NOMO-1 treated with dmso at 0.1 percent for 144 hours (cell line): ENCODE results near the gene KIZ.

ENCODE experiments used
- DNase-seq: peaks from one replicate; lab custom pipeline; 2025; ENCODE audit not compliant: unreplicated experiment; lab: John Stamatoyannopoulos, UW

KIZ gene

DNA sequence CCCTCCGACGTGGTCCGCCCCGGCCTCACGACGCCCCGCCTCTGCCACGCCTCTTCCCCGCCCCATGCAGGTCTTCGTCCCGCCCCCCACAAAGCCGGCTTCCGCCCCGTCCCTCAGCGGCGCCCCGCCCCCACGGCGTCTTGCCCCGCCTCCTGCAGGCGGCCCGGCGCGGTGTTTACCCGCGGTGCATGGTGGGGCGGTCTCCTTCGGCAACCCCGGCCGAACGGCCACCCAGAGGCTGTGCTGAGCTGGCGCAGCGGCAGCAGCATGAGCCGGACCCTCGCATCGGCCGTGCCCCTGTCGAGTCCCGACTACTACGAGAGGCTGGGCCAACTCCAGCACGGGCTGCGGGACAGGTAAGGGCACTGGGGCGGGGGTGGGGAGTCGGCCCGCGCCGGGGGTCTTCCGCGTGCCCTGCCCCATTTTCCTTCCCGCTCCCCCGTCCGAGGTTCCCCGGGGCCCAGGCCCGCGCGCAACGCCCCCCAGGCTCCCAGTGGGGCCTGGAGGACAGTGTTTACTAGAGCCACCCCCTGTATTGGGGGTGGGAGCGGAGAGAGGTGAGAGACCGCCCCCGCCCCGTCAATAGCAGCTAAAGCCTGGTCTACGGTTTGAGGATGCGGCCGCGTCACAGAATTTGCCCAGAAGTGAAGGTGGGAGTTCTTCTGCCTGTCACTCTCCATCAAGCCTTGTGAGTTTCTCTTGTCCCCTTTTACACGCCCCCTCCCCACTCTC, at the start of gene KIZ:
Gene KIZ, plus strand, starts transcription at position 234 of the 732 bp plus-strand sequence. Its CDS starts 34 bp downstream, at position 268.
- peak; percentile 81 for DNase-seq

DNA sequence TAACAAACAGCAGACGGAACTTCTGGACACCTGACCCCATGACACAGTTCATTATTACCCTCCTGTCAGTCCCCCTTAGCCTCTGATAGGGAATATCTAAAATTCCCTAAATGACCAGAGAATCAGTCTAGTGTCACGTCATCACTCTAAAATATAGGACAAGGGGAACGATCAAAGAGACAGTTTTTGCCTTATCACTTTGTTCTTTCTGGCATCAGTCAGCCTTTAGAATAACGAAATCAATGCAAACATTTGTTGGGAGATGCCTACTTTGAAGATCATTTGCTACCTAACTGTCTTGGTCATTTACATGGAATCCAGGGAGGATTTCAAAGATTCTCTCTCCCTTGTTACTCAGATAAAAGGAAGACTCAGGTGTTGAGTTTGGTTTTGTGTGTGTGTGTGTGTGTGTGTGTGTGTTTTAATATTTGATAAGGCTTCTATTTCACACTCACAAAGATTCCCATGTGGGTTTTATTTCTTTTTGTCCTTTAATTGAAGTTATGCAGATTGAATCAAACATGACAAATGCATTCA, 48.0 kb upstream of the KIZ start:
- DNase-seq, result no peak

DNA sequence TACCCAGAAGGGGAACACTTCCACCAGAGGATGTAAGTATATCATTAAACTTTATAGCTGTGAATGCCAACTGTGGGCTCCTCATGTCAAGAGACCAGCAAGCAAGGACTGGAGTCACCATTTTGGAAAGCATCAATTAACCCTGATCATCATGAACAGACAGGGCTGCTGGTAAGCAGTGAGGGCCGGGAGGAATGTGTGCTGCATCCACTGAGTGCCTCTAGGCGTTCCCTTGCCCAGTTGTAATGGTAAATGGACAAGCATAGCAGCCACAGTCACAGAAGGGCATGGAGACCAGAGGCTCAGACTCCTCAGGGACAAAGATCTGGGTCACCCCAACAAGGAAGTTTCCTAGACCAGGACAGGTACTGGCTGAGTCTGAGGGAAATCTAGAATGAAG, 43.3 kb upstream of the KIZ start:
- no peak for DNase-seq

DNA sequence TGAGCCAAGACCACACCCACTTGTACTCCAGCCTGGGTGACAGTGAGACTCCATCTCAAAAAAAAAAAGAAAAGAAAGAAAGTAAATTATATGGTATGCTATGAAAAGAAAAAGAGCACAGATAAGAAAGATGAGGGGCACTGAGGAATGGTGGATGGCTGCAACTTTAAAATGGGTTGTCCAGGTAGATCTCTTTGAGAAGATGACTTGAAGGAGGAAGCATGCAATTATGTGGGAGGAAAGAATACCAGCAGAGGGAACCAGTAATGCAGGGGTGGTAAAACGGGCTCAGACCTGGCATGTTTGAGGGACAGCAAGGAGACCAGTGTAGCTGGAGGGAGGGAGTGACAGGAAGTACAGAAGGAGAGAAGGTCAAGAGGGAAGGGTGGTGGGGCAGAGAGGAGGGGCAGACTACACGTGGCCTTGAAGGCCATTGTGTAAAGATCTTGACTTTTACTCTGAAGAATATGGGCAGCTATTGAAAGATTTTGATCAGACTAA, 42.0 kb upstream of the KIZ start:
- DNase-seq, result peak; percentile 4

DNA sequence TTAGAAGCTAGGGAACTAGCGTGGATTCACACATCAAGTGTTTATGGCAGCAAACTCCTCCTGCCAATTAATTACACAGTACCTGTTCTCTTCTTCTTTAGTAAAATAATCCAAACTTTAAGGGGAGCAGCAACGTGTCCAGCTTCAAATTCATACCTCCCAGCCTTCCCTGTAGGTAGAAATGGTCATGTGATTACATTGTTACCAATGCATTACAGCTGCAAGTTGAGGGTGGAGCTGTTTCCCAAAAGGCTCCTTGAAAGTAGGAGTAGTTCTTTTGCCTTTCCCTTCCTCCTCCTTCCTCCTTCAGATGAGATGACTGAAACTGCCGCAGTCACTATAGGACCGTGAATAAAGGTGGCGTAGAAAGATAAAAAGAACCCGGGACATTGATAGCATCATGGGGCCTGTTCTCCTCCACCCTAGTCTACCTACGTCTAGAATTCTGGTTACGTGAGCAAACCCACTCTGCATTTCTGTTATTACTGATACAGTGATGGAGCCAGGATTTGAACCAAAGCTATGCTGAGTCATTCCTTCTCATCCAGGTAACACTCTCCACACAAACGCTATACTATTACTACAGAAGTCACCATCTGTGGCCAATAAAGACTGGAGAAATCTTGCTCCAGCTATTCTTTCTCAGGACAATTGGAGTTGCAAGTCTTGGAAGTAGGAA, 37.9 kb upstream of the KIZ start:
- no peak for DNase-seq

GRCh38 chr20:21089391-21089790, 36.5 kb upstream of the KIZ start:
- DNase-seq, result no peak

GRCh38 chr20:21090111-21090618, 35.7 kb upstream of the KIZ start:
- DNase-seq, result peak; percentile 75

- no peak for DNase-seq
These were observed 35.2 kb upstream of the KIZ start for GRCh38 chr20:21090721-21091120.

DNA sequence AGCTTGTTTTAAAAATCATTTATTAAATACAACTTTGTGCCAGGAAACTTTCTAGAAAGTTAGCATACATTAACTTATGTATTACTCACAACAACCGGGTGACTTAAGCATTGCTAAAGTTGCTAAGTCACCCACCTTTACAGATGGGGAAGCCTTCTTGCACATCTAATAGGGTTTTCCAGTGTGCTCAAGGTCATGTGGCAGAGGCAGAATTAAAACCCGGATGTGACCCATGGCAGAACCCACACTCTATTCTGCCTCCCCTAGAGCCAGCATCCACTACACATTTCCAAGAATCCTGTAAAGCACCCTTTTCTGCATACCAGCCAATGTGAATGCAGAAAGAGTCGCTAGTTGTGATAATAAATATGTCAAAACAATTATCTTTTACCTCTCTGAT, 33.1 kb upstream of the KIZ start:
- DNase-seq, result no peak

DNA sequence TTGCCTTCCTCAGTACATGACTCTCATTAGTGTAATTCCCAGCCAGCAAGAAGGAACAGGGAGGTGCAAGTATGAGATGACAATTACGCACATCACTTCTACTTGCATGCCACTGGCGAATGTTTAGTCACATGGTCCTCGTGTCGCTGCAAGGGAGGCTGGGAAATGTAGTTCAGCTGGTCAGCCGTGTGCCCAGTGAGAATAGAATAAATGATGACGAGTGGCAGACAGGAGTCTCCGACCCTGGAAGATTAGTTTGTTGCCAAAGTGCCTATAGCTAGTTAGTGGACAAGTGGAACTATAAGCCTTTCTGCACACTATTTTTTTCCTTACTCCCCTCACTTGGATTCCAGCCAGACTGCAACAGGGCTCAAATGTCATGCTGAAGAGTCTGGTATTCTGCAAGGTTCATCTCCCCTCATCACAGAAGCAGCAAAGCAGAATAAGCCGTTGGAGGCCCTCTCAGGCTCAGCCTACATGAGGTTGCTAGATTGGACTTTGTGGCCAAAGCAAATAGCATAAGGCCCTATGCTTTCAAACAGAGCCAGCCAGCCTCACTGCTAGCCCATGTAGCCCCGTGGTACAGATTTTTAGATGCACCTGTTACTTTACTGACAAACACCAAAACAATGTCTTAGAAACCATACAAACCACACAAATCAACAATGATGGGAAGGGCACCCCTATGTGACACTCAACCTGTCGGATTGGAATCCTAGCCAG, 29.4 kb upstream of the KIZ start:
- peak; percentile 30 for DNase-seq

- DNase-seq, result peak; percentile 83
These were observed 25.9 kb upstream of the KIZ start for GRCh38 chr20:21099751-21100577.

DNA sequence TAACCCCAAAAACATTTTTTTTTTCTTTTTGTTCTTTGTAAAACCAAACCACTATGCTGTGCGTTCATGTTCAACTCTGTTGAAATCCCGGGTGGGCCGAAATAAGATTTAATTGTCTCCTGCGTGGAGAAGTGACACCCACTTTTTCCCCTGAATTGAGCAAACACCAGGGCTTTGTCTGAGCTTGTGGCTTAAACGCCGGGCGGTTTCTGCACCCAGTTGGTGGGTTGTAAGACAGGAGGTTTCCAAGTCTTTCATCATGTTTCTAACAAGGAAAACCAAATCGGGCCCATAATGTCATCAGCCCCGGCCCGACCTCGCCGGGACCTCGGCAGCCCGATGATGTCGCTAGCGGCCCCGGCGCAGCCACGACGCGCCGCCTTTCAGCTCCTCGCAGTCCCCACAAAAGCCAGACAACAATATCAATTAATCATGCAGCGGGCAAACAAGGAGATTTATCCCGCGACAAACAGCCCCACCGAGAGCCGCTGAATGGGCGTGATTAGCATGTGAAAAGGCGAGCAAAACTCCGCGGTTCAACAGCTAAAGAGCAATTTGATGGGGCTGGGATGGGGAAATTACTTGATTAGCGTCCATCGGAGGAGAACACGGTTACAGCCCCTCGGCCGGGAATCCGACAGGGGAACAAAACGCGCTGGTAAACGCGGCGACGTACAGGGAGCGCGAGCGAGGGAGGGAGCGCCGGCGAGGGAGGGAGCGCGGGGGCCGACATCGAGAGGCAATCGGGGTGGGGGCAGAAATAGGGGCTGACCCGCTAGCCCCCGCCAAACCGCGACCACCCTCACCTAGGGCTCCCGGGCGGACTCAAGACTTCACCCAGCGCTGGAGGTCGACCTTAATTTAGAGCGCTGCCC, 25.1 kb upstream of the KIZ start:
- DNase-seq, result peak; percentile 83

DNA sequence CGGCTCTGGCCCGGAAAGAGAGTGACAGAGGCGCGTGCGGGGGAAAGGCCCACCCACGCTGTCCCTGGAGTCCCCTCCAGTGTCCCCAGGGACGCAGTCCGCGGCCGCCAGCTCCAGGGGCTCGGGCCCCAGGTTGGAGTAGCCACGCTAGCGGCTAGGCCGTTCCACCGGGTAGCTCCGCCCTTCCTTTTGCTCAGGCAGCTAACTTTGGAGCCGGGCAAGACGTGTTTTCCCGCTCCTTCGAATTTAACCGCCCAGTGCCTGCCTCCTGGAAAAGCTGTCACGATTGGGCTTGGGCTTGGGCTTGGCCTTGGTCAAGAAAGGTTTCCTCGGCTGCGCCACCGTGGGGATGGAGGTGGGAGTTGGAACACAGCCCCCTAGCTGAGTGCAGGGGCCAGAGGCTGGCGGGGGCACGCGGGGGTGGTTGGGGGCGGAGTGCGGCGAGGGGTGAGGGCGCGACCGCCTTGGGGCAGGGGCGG, 24.4 kb upstream of the KIZ start:
- DNase-seq, result peak; percentile 30

DNA sequence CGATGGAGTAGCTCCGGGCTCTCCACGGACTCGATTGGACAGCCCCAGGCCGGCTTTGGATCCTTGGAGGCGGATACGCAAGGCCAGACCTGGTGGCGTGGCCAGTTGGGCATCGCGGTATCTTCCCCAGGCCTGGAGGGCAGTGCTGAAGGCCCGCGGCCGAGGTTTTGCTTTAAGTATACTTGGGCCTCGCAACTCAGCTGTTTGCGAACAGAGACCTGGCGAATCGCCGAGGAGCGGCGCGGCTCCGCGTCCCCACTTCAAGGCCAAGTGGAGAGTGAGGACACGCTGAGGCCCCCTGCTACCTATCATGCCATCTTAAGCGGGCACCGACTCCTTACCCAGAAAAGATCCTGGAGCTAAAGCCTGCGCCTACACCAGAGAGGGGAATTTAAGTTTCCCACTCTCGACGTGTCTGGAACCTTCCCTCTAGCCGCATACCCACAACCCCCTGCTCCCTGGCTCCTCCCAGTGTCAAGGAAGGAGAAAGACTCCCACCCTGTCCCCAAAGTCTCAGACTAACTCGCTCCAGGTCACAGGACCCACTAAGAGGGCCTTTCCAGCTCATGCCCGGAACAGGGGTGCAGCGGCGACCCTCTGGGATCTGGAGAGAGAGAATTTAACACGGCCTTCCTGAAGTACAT, 23.8 kb upstream of the KIZ start:
- peak; percentile 53 for DNase-seq

DNA sequence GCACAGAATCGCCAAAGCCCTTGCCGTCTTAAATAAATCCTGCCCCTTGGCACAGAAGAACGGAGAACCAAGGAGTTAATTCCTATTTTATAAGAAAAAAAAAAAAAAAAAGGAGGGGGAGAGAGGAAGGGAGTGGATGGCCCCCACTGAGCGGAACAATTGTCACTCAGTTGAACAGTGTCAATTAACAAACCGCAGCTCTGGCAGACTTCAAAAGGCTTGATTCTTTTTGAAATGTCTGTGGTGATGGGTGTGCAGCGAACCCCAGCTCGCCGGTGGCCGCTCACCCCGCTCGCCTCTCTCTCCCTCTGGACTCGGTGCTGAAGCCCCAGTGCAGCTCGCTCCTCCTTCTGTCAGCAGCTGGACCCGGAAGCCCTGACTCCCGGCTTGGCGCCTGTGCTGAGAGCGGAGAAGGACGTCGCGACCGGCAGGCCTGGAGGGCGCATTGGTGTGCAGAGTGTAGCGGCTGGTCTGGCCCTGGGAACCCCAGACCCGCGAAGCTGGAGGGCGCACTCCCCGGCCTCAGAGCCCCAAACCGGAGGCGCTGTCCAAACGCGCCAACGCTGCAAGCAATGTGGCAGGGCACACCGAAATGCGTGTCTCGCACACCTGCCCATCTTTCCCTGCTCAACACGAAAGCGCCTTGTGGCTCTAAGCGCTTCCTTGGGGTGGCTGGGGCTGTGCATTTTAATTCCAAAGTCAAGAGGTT, 23.1 kb upstream of the KIZ start:
- peak; percentile 59 for DNase-seq

DNA sequence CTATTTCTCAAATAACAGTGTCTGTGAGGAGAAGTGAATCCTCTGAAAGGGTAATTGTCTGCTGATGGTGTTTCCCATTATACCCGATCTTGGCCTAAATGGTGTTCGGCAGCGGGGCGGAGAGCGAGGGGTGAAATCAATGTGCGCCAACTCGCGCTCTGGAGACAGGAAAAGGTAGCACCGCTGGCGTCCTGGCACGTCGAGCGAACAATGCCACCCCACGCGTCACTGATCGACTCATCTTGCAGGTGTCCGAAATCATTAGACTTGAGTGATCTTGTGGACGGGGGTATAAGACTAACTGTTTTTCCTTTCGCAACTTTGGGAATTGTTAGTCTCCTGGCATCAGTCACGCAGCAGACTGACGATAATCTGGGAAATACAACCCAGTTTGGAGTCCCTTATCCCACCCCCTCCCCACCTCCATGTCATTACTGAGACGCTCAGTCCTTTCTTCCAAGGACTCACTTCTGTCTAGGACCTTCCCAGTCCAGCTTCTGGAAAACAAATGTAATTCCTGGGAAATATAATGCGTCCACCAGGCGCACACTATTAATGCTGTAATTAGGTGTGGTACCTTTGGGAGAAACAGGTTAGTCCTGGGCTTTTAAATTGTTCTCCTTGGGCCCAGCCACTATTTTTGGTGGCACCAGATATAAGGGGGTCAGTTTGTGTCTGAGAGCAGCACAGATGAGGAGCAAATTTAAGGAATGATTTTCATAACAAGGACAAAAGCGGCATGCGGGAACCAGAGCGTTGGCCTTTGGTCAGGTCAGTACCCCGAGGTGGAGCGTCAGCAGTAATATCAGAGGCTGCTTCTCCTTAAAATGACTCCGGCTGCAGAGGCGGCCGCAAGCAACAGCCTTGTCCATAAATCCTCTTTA, 22.1 kb upstream of the KIZ start:
- no peak for DNase-seq

GRCh38 chr20:21104466-21104761, 21.5 kb upstream of the KIZ start:
- DNase-seq, result no peak
